ENCODE measurements around the gene PLEKHH3.

PLEKHH3 gene, protein sequence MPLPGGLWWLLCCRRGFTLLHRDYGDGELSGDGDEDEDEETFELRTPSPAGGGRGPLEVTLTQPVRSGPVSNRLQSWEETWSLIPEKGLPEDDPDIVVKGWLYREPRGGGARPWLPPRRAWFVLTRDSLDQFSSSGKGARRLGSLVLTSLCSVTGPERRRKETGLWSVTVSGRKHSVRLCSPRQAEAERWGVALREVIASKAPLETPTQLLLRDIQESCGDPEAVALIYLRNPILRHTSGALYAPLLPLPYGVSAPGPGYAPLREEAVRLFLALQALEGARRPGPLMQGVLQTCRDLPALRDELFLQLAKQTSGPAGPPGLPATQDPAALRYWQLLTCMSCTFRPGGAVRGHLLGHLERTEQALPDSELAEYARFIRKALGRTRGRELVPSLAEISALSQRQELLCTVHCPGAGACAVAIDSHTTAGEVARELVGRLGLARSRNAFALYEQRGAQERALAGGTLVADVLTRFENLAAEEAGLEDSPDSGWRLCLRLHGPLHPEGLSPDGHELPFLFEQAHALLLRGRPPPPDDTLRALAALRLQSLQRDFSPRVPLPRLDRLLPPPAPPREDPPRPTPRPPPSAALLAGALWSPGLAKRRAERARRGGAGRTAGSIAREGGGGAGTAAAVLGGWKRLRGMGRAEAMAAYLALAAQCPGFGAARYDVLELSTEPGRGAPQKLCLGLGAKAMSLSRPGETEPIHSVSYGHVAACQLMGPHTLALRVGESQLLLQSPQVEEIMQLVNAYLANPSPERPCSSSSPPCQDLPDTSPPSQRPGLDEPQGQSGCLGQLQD

DNA sequence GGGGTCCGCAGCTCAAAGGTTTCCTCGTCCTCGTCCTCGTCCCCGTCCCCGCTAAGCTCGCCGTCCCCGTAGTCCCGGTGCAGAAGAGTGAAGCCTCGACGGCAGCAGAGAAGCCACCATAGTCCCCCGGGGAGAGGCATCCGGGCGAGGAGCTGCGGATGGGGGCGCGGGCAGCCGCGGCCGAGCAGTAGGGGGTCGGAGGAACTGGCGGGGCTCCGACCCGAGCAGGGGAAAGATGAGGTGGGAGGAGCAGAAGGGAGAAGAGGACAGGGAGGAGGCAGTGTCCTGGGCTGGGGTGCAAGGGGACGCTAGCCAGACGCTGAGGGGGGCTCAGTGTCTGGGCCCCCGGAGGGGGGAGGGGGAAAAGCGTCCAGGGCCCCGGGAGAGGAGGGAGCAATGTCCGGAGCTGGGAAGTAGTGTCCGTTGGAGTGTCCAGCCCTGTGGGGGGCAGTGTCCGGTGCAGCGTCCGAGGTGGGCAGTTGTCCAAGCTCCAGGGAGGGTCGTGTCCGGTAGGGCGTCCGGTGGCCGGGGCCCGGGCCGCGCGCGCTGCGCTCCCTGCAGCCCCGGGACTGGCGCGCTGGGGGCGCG is at the start of gene PLEKHH3:
PLEKHH3 (minus strand) TSS at position 571 of the 588 bp plus-strand sequence; CDS start at position 140, 431 bp downstream.
- DNase-seq (ENCODE audit: extremely low read depth, low read depth), result no peak
- no peak; the same call in 1 of the 2 replicates for TF ChIP-seq CTCF (IDR thresholded peaks at IDR 0.05; ENCODE audit: low read depth, low read length)

GRCh38 chr17:42725143-42725542 is 48.3 kb upstream of the PLEKHH3 start:
- no peak for TF ChIP-seq CTCF (IDR thresholded peaks at IDR 0.05; ENCODE audit: low read depth, low read length)
- DNase-seq (ENCODE audit: extremely low read depth, low read depth), result no peak

DNA sequence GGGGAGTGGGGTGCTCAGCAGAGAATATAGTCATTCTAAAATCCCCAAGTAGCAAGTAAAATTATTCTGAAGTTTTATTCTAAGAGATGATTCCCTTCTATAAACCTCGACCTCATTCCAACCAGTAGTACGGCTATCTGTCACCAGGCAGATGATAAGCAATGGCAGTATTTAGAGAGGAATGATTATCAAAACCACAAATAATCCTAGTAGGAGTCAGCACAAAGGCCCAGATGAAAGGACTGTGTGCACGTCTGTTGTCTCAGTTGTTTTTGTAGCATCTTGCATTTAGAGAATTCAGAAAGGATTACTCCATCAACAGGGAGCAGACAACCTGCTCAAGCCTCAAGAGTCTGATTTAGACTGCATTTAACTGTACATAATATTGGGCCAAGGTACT is 46.8 kb upstream of the PLEKHH3 start:
- TF ChIP-seq CTCF (IDR thresholded peaks at IDR 0.05; ENCODE audit: low read depth, low read length), result no peak
- no peak for DNase-seq (ENCODE audit: extremely low read depth, low read depth)

DNA sequence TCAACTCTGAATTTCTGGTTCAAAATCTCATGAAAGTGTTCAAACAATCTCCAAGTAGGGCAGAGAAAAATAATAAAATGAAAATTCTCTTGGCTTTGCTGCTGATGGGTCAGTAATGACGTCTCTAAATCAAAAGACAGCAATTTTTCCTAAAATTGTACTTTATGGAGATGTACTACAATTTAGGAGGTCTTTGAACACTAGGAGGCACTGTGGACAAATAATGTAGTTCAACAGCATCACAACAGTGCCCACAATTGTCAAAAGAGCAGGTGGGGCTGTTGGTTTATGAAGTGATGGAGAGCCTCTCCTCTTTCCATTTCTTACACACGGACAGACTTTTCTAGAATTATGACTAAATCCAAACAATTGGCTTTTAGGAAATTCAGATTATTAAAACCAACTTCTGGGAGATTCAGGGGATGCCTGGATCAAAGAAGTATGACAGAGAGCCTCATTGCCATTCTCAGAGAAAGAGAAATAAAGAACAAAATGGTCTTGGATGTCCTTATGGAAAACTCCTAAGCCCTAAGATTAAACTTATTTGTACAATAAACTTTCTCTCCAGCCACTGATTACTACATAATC is 44.3 kb upstream of the PLEKHH3 start:
- TF ChIP-seq CTCF (IDR thresholded peaks at IDR 0.05; ENCODE audit: low read depth, low read length), result peak; percentile 64
- peak; percentile 32 for DNase-seq (ENCODE audit: extremely low read depth, low read depth)

DNA sequence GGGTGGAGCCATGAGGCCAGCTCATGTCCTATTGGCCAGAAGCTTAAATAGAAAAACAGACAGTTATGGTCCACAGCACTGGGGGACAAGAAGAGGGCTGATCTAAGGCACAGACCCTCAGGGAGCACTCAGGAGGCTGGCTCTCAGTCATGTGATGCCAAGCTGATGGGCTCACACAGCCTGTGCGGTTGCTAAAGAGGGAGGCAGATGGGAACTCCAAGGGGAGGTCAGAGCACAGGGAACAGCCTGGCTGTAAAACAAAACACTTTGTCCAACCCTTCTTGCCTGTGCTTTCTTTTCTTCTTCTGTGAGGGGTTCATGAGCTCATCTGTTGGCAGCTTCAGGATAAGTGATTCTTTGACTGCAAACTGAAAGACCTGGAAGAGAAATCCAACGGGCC is 32.8 kb upstream of the PLEKHH3 start:
- no peak for DNase-seq (ENCODE audit: extremely low read depth, low read depth)
- TF ChIP-seq CTCF (IDR thresholded peaks at IDR 0.05; ENCODE audit: low read depth, low read length), result no peak

- no peak for DNase-seq (ENCODE audit: extremely low read depth, low read depth)
- no peak for TF ChIP-seq CTCF (IDR thresholded peaks at IDR 0.05; ENCODE audit: low read depth, low read length)
Observed at GRCh38 chr17:42708588-42708987, 31.8 kb upstream of the PLEKHH3 start.
